MCF 10A (cell line): ENCODE measurements around the gene SNAP23. TPM values are rescaled to one million over a fixed set of nuclear protein-coding genes. Genes with fewer than 3 reads are reported as not detected.

Source experiments
- Bru-seq: library from RNA; stranded (reverse); fragments of 400-500 nt; gene quantifications from one replicate; lab custom pipeline; 2021; lab: Mats Ljungman, UMichigan
- BruChase-seq, 2 experiments: library from RNA; stranded (reverse); fragments of 400-500 nt; gene quantifications; one replicate each; lab custom pipeline; 2021; lab: Mats Ljungman, UMichigan
- BruUV-seq: library from RNA; stranded (reverse); fragments of 400-500 nt; replicated peaks from 2 replicates; lab custom pipeline; 2021; lab: Mats Ljungman, UMichigan
- CTCF ChIA-PET: fragments of 300-600 bp; sonication (Branson Sonifier 250); formaldehyde crosslinking; extraction: SDS; loops from one replicate; lab custom pipeline; 2021; ENCODE audit warnings: antibody characterized with exemption, inconsistent platforms; lab: Yijun Ruan, JAX
- POLR2A ChIA-PET: fragments of 300-600, 350-650 bp; sonication (Branson Sonifier 250); formaldehyde crosslinking; extraction: SDS; loops from one replicate; lab custom pipeline; 2020; ENCODE audit warnings: antibody characterized with exemption, inconsistent platforms; lab: Yijun Ruan, JAX
- DNase-seq: peaks from one replicate; pipeline ENCODE4 v3.0.0-alpha.2; 2018; ENCODE audit not compliant: unreplicated experiment
- H3K27ac Mint-ChIP-seq: one replicate; pipeline ENCODE4 v1.8.0; 2022; ENCODE audit warnings: mild to moderate bottlenecking, low read depth, mixed read lengths; ENCODE audit not compliant: unreplicated experiment
- H3K27me3 Mint-ChIP-seq: one replicate; pipeline ENCODE4 v1.8.0; 2022; ENCODE audit warnings: mixed read lengths; ENCODE audit not compliant: insufficient read depth, unreplicated experiment
- H3K36me3 Mint-ChIP-seq: one replicate; pipeline ENCODE4 v1.8.0; 2022; ENCODE audit warnings: mild to moderate bottlenecking, moderate library complexity, mixed read lengths; ENCODE audit not compliant: insufficient read depth, unreplicated experiment
- H3K4me1 Mint-ChIP-seq: one replicate; pipeline ENCODE4 v1.8.0; 2022; ENCODE audit warnings: mixed read lengths; ENCODE audit not compliant: insufficient read depth, unreplicated experiment
- H3K4me3 Mint-ChIP-seq: one replicate; pipeline ENCODE4 v1.8.0; 2022; ENCODE audit warnings: mild to moderate bottlenecking, moderate library complexity, mixed read lengths; ENCODE audit not compliant: unreplicated experiment
- H3K9me3 Mint-ChIP-seq: one replicate; pipeline ENCODE4 v1.8.0; 2022; ENCODE audit warnings: mixed read lengths; ENCODE audit not compliant: unreplicated experiment
- CTCF ChIP-seq: fragments of 200-600 bp; IDR thresholded peaks from one replicate; pipeline ENCODE4 v1.8.0; 2022; ENCODE audit warnings: antibody characterized with exemption, mild to moderate bottlenecking; ENCODE audit not compliant: unreplicated experiment
- intact Hi-C: fragments of 100-400 bp; cut with micrococcal nuclease; formaldehyde crosslinking; loops from 2 replicates; pipeline ENCODE4 v1.14.1; 2022
- long read RNA-seq: library from polyadenylated mRNA; stranded (forward); transcript quantifications from one replicate; pipeline ENCODE4 v2.0.0, GENCODE V29; 2022
- total RNA-seq: library from RNA; stranded (reverse); gene quantifications from 2 replicates; pipeline ENCODE4 v1.2.3, GENCODE V29; 2022

SNAP23 gene
- 47.4 and 65.7 TPM in 2 replicates for total RNA-seq
- percentile 74 among the genes with signal in this experiment for Bru-seq, nascent RNA
- percentile 87 among the genes with signal in this experiment for BruChase-seq, experiment 1, labeled RNA remaining after a 6-hour chase
- BruChase-seq, experiment 2, labeled RNA remaining after a 2-hour chase, result percentile 85 among the genes with signal in this experiment
- long read RNA-seq, transcript SNAP23-201 (8 exons, 2,687 nt), result major isoform, 121 of 155 reads
- long read RNA-seq, transcript SNAP23-202 (7 exons, 2,480 nt), result minor isoform, 9 of 155 reads
- long read RNA-seq, partial matches to known transcripts, result 5 of 155 reads
- long read RNA-seq, other reads (novel, unspliced or antisense), result 17 of 155 reads

GRCh38 chr15:42495361-42496212, at the start of gene SNAP23:
Gene SNAP23 (plus strand): TSS chr15:42495634. CDS start chr15:42511847, 16,213 bp downstream.
- ChIA-PET POLR2A (interaction anchor here (0.6 to 3.9 kb wide), 20 partner anchors 9 to 523 kb away, joined by 3 to 69 read pairs (median 4); partner anchors contain the start of genes GANC, HAUS2, LRRC57 and PLA2G4F), CTCF (interaction anchor here (0.7 to 1.3 kb wide), 5 partner anchors 15 to 154 kb away, joined by 3 to 4 read pairs (median 3); no protein-coding TSS in a partner anchor)
- Mint-ChIP-seq H3K4me1 (peaks cover 25% of the 10 kb centered on the region), H3K27me3 (no peaks in the 10 kb centered on the region), H3K9me3 (no peaks in the 10 kb centered on the region), H3K36me3 (peaks cover under 1% of the 10 kb centered on the region), H3K4me3 (peak within 1 kb of the TSS; percentile 87), H3K27ac (peak within 1 kb of the TSS; percentile 95)
- TSS peak; percentile 57 for BruUV-seq
- DNase-seq, result peak; percentile 93
- intact Hi-C loops, result loop anchor here (5.0 to 10.0 kb wide), 3 partner anchors 52 to 221 kb away; partner anchors contain the start of genes GANC, HAUS2, LRRC57 and TMEM87A
- TF ChIP-seq CTCF, result no peak

- ChIA-PET CTCF (no interaction called here), POLR2A (no interaction called here)
- Mint-ChIP-seq H3K36me3 (peaks cover 74% of the 10 kb centered on the region), H3K4me3 (no peak overlapping the region), H3K4me1 (no peaks in the 10 kb centered on the region), H3K27ac (no peak overlapping the region), H3K27me3 (no peaks in the 10 kb centered on the region), H3K9me3 (no peaks in the 10 kb centered on the region)
- intact Hi-C loops, result no loop called here
- no TSS peak for BruUV-seq
- no peak for TF ChIP-seq CTCF
- DNase-seq, result no peak
These were observed 47.8 kb upstream of the SNAP23 start for GRCh38 chr15:42447599-42447998.

- H3K9me3 Mint-ChIP-seq, result no peaks in the 10 kb centered on the region
- no peak for DNase-seq
- peaks cover 70% of the 10 kb centered on the region for H3K36me3 Mint-ChIP-seq
- no peaks in the 10 kb centered on the region for H3K4me1 Mint-ChIP-seq
- BruUV-seq, result no TSS peak
- intact Hi-C loops, result no loop called here
- H3K27ac Mint-ChIP-seq, result no peak overlapping the region
- no peak overlapping the region for H3K4me3 Mint-ChIP-seq
- no peaks in the 10 kb centered on the region for H3K27me3 Mint-ChIP-seq
- POLR2A ChIA-PET, result no interaction called here
- CTCF ChIA-PET, result no interaction called here
- TF ChIP-seq CTCF, result no peak
These were observed 47.2 kb upstream of the SNAP23 start for GRCh38 chr15:42448281-42448680.
